GM12892 (cell line): ENCODE data around the gene MGAT5.

Experiments
- POLR2A ChIP-seq: IDR thresholded peaks from 2 replicates; pipeline ENCODE4 v1.6.1; 2011; ENCODE audit warnings: low read depth, low read length, control low read depth
- POLR2AphosphoS5 ChIP-seq: IDR thresholded peaks from 2 replicates; pipeline ENCODE4 v1.6.1; 2011; ENCODE audit warnings: low read depth, low read length, control low read depth

- TF ChIP-seq POLR2A (no peak), POLR2AphosphoS5 (no peak)
These were observed 113.3 kb downstream of the MGAT5 start for GRCh38 chr2:134367213-134367612.
